Suppressor macrophage treated with lipopolysaccharide for 4 hours (primary cell): ENCODE data around the gene SPATA9.
A peak's percentile ranks its signal among the peaks of the same experiment; 100 is the strongest.
"Not testable (repeated sequence)": the region's sequence is repeated elsewhere in the genome, so short reads cannot be mapped to it uniquely, and the experiment has no call there.

Source experiments
- DNase-seq: peaks from one replicate; pipeline ENCODE4 v3.0.0-alpha.2; 2020

The SPATA9 gene

GRCh38 chr5:95715799-95716461 lies 33.1 kb upstream of the SPATA9 start:
- DNase-seq, result peak; percentile 35

GRCh38 chr5:95713960-95714710 lies 31.3 kb upstream of the SPATA9 start:
- peak; percentile 47 for DNase-seq

GRCh38 chr5:95713246-95713645 lies 30.5 kb upstream of the SPATA9 start:
- not testable (repeated sequence) for DNase-seq

GRCh38 chr5:95712347-95712958 lies 29.7 kb upstream of the SPATA9 start:
- no peak for DNase-seq

GRCh38 chr5:95711501-95712346 lies 28.9 kb upstream of the SPATA9 start:
- DNase-seq, result no peak

- not testable (repeated sequence) for DNase-seq
Observed at GRCh38 chr5:95710651-95711500, 28.1 kb upstream of the SPATA9 start.

GRCh38 chr5:95709967-95710650 lies 27.3 kb upstream of the SPATA9 start:
- no peak for DNase-seq

GRCh38 chr5:95708876-95709275 lies 26.1 kb upstream of the SPATA9 start:
- DNase-seq, result no peak

GRCh38 chr5:95707534-95708188 lies 24.9 kb upstream of the SPATA9 start:
- DNase-seq, result not testable (repeated sequence)

GRCh38 chr5:95707055-95707454 lies 24.3 kb upstream of the SPATA9 start:
- DNase-seq, result no peak

GRCh38 chr5:95706196-95706595 lies 23.4 kb upstream of the SPATA9 start:
- not testable (repeated sequence) for DNase-seq

GRCh38 chr5:95704150-95704549 lies 21.4 kb upstream of the SPATA9 start:
- no peak for DNase-seq

GRCh38 chr5:95701074-95701473 lies 18.3 kb upstream of the SPATA9 start:
- no peak for DNase-seq

- DNase-seq, result no peak
Observed at GRCh38 chr5:95699337-95699736, 16.5 kb upstream of the SPATA9 start.

- DNase-seq, result no peak
Observed at GRCh38 chr5:95697781-95698681, 15.2 kb upstream of the SPATA9 start.

GRCh38 chr5:95690333-95690732 lies 7.5 kb upstream of the SPATA9 start:
- DNase-seq, result no peak

- no peak for DNase-seq
Observed at GRCh38 chr5:95689680-95690079, 6.9 kb upstream of the SPATA9 start.

- DNase-seq, result no peak
Observed at GRCh38 chr5:95686651-95687050, 3.9 kb upstream of the SPATA9 start.

GRCh38 chr5:95684361-95684760 lies 1.6 kb upstream of the SPATA9 start:
- no peak for DNase-seq

GRCh38 chr5:95673081-95673480 lies 9.7 kb downstream of the SPATA9 start:
- DNase-seq, result no peak
